GM12878 (cell line): Measurements from ENCODE around the gene LYZL2. TPM values are rescaled to one million over a fixed set of nuclear protein-coding genes. Genes with fewer than 3 reads are reported as not detected.

Source experiments
- ATAC-seq: fragments of 200-7000 bp; cut with Tn5 transposase; 3 replicates; pipeline ENCODE4 v1.9.1; 2020; ENCODE audit warnings: mild to moderate bottlenecking, moderate library complexity
- BruUV-seq: library from RNA; stranded (reverse); fragments of 400-500 nt; replicated peaks from 2 replicates; lab custom pipeline; 2021; lab: Mats Ljungman, UMichigan
- CTCF ChIA-PET: fragments of 300-600 bp; sonication (Branson Sonifier 250); formaldehyde crosslinking; extraction: SDS; loops from one replicate; lab custom pipeline; 2021; ENCODE audit warnings: inconsistent platforms; lab: Yijun Ruan, JAX
- POLR2A ChIA-PET: fragments of 350-600 bp; formaldehyde crosslinking; extraction: SDS; loops from one replicate; lab custom pipeline; 2021; ENCODE audit warnings: inconsistent platforms; lab: Charles Lee
- RAD21 ChIA-PET: fragments of 300-600 bp; sonication (Branson Sonifier 250); formaldehyde crosslinking; loops from one replicate; lab custom pipeline; 2023; ENCODE audit warnings: antibody characterized with exemption; ENCODE audit not compliant: unreplicated experiment; lab: Charles Lee
- SMC1A ChIA-PET: fragments of 300-600 bp; sonication (Branson Sonifier 250); formaldehyde crosslinking; loops from one replicate; lab custom pipeline; 2023; ENCODE audit not compliant: unreplicated experiment, uncharacterized antibody; lab: Charles Lee
- DNase-seq: peaks from one replicate; pipeline ENCODE4 v3.0.0-alpha.2; 2011; ENCODE audit warnings: low read depth, low spot score
- FAIRE-seq: peaks from 3 replicates; lab custom pipeline; 2011; peaks lifted over from hg19 to GRCh38; lab: Jason Lieb, UNC
- H2AFZ ChIP-seq: 2 replicates; pipeline ENCODE4 v1.6.0; 2011; ENCODE audit warnings: low read depth, low read length, control low read depth; ENCODE audit not compliant: control insufficient read depth
- H3K27ac ChIP-seq: 2 replicates; pipeline ENCODE4 v1.5.1; 2011; ENCODE audit warnings: control low read depth; ENCODE audit not compliant: control insufficient read depth, insufficient read depth
- H3K27me3 ChIP-seq, 2 experiments: replicated peaks in 1 of 2; 2 replicates each; pipeline versions ENCODE4 v1.6.0 to v1.6.1; 2011; ENCODE audit warnings: low read length in 1 of 2; ENCODE audit not compliant: control insufficient read depth in 2 of 2, insufficient read depth in 2 of 2
- H3K36me3 ChIP-seq, 2 experiments: 2 replicates each; pipeline ENCODE4 v1.5.1; 2011; ENCODE audit warnings: low read length in 1 of 2; ENCODE audit not compliant: control insufficient read depth in 2 of 2, insufficient read depth in 2 of 2
- H3K4me1 ChIP-seq: 2 replicates; pipeline ENCODE4 v1.6.1; 2011; ENCODE audit warnings: mild to moderate bottlenecking, low read length, moderate library complexity, mixed read lengths; ENCODE audit not compliant: control insufficient read depth, insufficient read depth
- H3K4me2 ChIP-seq: 2 replicates; pipeline ENCODE4 v1.6.0; 2011; ENCODE audit warnings: control low read depth; ENCODE audit not compliant: control insufficient read depth, insufficient read depth
- H3K4me3 ChIP-seq: fragments of 200-600 bp; sonication (generic); 2 replicates; pipeline ENCODE4 v1.5.1; 2016
- H3K79me2 ChIP-seq: 2 replicates; pipeline ENCODE4 v1.6.0; 2011; ENCODE audit warnings: low read length; ENCODE audit not compliant: control insufficient read depth, insufficient read depth
- H3K9ac ChIP-seq: 2 replicates; pipeline ENCODE4 v1.8.0; 2011; ENCODE audit warnings: low read length, control low read depth, mixed read lengths; ENCODE audit not compliant: control insufficient read depth, insufficient read depth
- H3K9me3 ChIP-seq: replicated peaks from 3 replicates; pipeline ENCODE4 v1.5.1; 2011; ENCODE audit warnings: mild to moderate bottlenecking, low read length; ENCODE audit not compliant: control insufficient read depth, insufficient read depth
- H4K20me1 ChIP-seq: 2 replicates; pipeline ENCODE4 v1.6.0; 2011; ENCODE audit not compliant: control insufficient read depth, insufficient read depth
- BMI1 ChIP-seq: fragments of 450-650 bp; IDR thresholded peaks from 2 replicates; pipeline ENCODE4 v1.6.1; 2016; ENCODE audit warnings: mild to moderate bottlenecking, moderate library complexity, borderline replicate concordance
- HSF1 ChIP-seq: fragments of 150-350 bp; IDR thresholded peaks from 2 replicates; pipeline ENCODE4 v1.6.1; 2014; ENCODE audit warnings: mild to moderate bottlenecking, low read depth, low read length
- MYB ChIP-seq: fragments of 150-350 bp; IDR thresholded peaks from 2 replicates; pipeline ENCODE4 v1.6.1; 2014; ENCODE audit warnings: mild to moderate bottlenecking, low read depth, low read length, borderline replicate concordance
- NR2F1 ChIP-seq: fragments of 450-650 bp; conservative IDR thresholded peaks from 2 replicates; pipeline ENCODE4 v1.6.1; 2017; ENCODE audit warnings: mild to moderate bottlenecking
- PRDM15 ChIP-seq: fragments of 450-650 bp; formaldehyde crosslinking; IDR thresholded peaks from 2 replicates; pipeline ENCODE4 v1.4.0; 2020; ENCODE audit warnings: mild to moderate bottlenecking, moderate library complexity
- YBX1 ChIP-seq: fragments of 450-650 bp; IDR thresholded peaks from 2 replicates; pipeline ENCODE4 v1.6.1; 2016; ENCODE audit warnings: antibody characterized with exemption
- WGBS: methylation state at CpG from one replicate; pipeline ENCODE4 v1.1.6; 2016; ENCODE audit warnings: low lambda C conversion rate; ENCODE audit not compliant: insufficient replicate concordance, insufficient coverage; ENCODE audit errors: missing lambda C conversion rate; 5-methylcytosine and 5-hydroxymethylcytosine counted together
- in situ Hi-C: fragments of 300-500 bp; cut with MboI; formaldehyde crosslinking; loops from 9 replicates; pipeline ENCODE4 v1.14.3; 2018; ENCODE audit warnings: mixed read lengths
- intact Hi-C: fragments of 100-400 bp; cut with micrococcal nuclease; formaldehyde crosslinking; loops from one replicate; pipeline ENCODE4 v1.14.2; 2022; ENCODE audit not compliant: unreplicated experiment
- polyA plus RNA-seq, 11 experiments: library from polyadenylated mRNA; depleted of rRNA in 4 of 11; unstranded in 6 of 11; stranded (reverse) in 5 of 11; fragments of >200 nt; fragmentation: Nextera tagmentation in 4 of 11; fragmentation: Illumina TruSeq in 1 of 11; extraction: Ambion mirVana in 4 of 11; extraction: Trizol in 1 of 11; gene quantifications; 1 replicate in 1 of 11; 2 replicates in 10 of 11; pipeline versions ENCODE4 v1.2.1 to v1.2.3, GENCODE V29; 2011 to 2016; ENCODE audit warnings: inconsistent platforms in 2 of 11, missing spikeins in 2 of 11, low read depth in 1 of 11
- total RNA-seq, 4 experiments: library from RNA; depleted of rRNA in 3 of 4; stranded (reverse); fragments of >200 nt in 3 of 4; fragmentation: Illumina TruSeq in 1 of 4; extraction: Trizol in 1 of 4; gene quantifications; 2 replicates each; pipeline versions ENCODE4 v1.2.1 to v1.2.3, GENCODE V29; 2013 to 2021

LYZL2 gene
- total and polyA plus RNA-seq, 10 of the 15 experiments (the other 5 are each of a cell fraction or from before 2014, with no cell fraction given): not detected

- in situ Hi-C loops: loop anchor here (10.0 kb wide), 1 partner anchor 586 kb away; no protein-coding TSS in a partner anchor
- TF ChIP-seq MYB: no peak
- no peak for TF ChIP-seq NR2F1
- TF ChIP-seq BMI1: no peak
- no peak for TF ChIP-seq YBX1
- no peak for TF ChIP-seq HSF1
- no peak for TF ChIP-seq PRDM15
- CTCF ChIA-PET: interaction anchor here (0.8 to 5.0 kb wide), 19 partner anchors 11 to 196 kb away, joined by 3 to 127 read pairs (median 15); no protein-coding TSS in a partner anchor
- no peak overlapping the region for H3K9ac ChIP-seq
- no peak overlapping the region for H3K4me3 ChIP-seq
- H3K4me2 ChIP-seq: no peak overlapping the region
- BruUV-seq: no TSS peak
- RAD21 ChIA-PET: interaction anchor here (1.1 to 4.0 kb wide), 4 partner anchors 11 to 167 kb away, joined by 3 to 41 read pairs (median 4); no protein-coding TSS in a partner anchor
- H2AFZ ChIP-seq: no peak overlapping the region
- FAIRE-seq (no peak), DNase-seq (no peak), ATAC-seq (no peak)
- no peaks in the 10 kb centered on the region for H3K9me3 ChIP-seq
- no peaks in the 10 kb centered on the region for H3K36me3 ChIP-seq
- no peaks in the 10 kb centered on the region for H3K27me3 ChIP-seq
- SMC1A ChIA-PET: interaction anchor here (1.3 to 4.7 kb wide), 4 partner anchors 10 to 59 kb away, joined by 3 to 61 read pairs (median 6); no protein-coding TSS in a partner anchor
- no peaks in the 10 kb centered on the region for H3K79me2 ChIP-seq
- POLR2A ChIA-PET: no interaction called here
- peaks cover 6% of the 10 kb centered on the region for H3K4me1 ChIP-seq
- intact Hi-C loops: no loop called here
- 60% methylated on average over 5 of the region's 5 CpGs for WGBS
- H3K27ac ChIP-seq: no peak overlapping the region
- H4K20me1 ChIP-seq: no peaks in the 10 kb centered on the region
Measured at GRCh38 chr10:30580676-30581075, 48.9 kb downstream of the LYZL2 start.
